Activated CD8-positive, alpha-beta memory T cell treated with anti-CD3 and anti-CD28 coated beads for 36 hours (primary cell): ENCODE measurements around the gene SUSD1. TPM values are rescaled to one million over a fixed set of nuclear protein-coding genes. Genes with fewer than 3 reads are reported as not detected.

Source experiments
- CTCF ChIA-PET: fragments of 350-600 bp; sonication (Branson Sonifier 250); formaldehyde crosslinking; loops from one replicate; lab custom pipeline; 2021; ENCODE audit warnings: antibody characterized with exemption; lab: Charles Lee
- POLR2A ChIA-PET: fragments of 350-600 bp; sonication (Branson Sonifier 250); formaldehyde crosslinking; loops from one replicate; lab custom pipeline; 2021; ENCODE audit warnings: antibody characterized with exemption; lab: Charles Lee
- total RNA-seq, 2 experiments: library from RNA; stranded (reverse); gene quantifications; one replicate each; pipeline ENCODE4 v1.2.3, GENCODE V29; 2021

The SUSD1 gene
- total RNA-seq, 2 experiments from 2014 or later = 5.1 to 5.2 TPM

GRCh38 chr9:112112519-112112918 lies 62.6 kb downstream of the SUSD1 start:
- ChIA-PET CTCF (interaction anchor here (1.1 kb wide), 3 partner anchors 14 to 255 kb away, joined by 3 to 6 read pairs (median 5); no protein-coding TSS in a partner anchor), POLR2A (no interaction called here)

DNA sequence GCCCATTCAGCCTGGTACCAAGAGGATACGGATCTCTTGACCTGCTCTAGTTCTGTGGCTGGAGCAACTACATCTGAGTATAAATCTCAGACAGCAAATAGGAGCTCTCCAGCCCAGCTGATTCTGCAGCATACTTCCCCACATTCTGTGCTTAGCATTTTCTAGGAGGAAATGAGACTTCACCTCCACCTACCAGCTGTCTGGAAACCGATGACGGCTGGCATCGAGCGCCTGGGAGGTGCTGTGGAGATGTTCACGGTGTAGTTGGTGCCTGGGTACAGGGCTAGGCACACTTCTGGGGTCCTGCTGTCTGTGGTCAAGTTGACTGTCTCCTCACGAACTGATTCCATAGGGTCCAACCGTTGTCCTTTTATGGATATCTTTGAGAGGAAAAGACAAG lies 63.6 kb downstream of the SUSD1 start:
- ChIA-PET POLR2A (no interaction called here), CTCF (no interaction called here)

DNA sequence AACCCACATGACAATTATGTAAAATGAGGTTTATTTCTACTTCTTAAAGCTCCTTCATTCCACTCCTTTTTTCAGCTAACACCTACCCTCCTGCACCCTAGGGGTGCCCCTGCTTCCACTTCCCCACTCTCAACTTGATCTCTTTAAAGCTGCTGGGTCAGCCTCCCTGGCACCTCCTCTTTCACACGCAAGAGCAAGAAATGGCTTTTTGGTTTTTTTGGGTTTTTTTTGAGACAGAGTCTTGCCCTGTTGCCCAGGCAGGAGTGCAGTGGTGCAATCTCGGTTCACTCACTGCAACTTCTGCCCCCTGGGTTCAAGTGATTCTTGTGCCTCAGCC lies 64.4 kb downstream of the SUSD1 start:
- CTCF ChIA-PET = interaction anchor here (0.5 to 0.9 kb wide), 3 partner anchors 232 to 720 kb away, joined by 3 read pairs; partner anchors contain the start of gene HSDL2
- POLR2A ChIA-PET = no interaction called here

DNA sequence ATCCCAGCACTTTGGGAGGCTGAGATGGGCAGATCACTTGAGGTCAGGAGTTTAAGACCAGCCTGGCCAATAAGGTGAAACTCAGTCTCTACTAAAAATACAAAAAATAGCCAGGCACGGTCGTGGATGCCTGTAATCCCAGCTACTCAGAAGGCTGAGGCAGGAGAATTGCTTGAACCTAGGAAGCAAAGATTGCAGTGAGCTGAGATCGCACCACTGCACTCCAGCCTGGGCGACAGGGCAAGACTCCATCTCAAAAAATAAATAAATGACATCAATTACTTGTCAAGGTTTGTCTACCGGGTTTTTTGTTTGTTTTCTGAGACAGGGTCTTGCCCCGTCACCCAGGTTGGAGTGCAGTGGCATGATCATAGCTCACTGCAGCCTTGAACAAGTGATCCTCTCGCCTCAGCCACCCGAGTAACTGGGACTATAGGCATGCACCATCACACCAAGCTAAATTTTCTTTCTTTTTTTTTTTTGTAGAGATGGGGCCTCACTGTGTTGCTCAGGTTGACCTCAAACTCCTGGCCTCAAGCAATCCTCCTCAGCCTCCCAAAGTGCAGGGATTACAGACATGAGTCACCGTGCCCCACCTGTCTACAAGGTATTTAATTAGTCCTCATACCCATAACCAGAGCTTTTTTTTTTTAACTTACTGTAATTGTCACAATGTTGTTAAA lies 64.9 kb downstream of the SUSD1 start:
- ChIA-PET POLR2A (no interaction called here), CTCF (interaction anchor here (0.6 to 0.9 kb wide), 2 partner anchors 269 to 721 kb away, joined by 3 read pairs; partner anchors contain the start of gene HSDL2)

GRCh38 chr9:112104901-112105300 lies 70.2 kb downstream of the SUSD1 start:
- ChIA-PET CTCF (no interaction called here), POLR2A (no interaction called here)

- CTCF ChIA-PET = no interaction called here
- POLR2A ChIA-PET = no interaction called here
Observed at GRCh38 chr9:112104401-112104800, 70.7 kb downstream of the SUSD1 start.

DNA sequence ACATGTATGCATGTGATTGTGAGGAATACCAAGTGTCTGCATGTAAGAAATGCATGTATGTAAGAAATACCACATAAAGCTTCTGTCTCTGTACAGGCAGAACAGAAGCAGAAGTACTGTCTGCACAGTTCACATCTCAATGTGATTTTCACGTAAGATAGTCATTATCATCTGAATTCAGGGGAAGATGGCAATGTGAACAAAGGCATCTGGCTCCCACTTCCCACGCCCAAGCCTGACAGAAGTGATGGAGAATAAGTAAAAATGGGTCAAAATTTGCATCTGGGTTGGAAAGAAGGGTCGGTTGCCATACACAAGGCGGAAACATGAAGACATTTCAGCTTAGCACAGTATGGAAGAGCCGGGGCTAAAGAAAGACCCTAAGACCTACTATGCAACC lies 71.7 kb downstream of the SUSD1 start:
- POLR2A ChIA-PET = no interaction called here
- CTCF ChIA-PET = no interaction called here

DNA sequence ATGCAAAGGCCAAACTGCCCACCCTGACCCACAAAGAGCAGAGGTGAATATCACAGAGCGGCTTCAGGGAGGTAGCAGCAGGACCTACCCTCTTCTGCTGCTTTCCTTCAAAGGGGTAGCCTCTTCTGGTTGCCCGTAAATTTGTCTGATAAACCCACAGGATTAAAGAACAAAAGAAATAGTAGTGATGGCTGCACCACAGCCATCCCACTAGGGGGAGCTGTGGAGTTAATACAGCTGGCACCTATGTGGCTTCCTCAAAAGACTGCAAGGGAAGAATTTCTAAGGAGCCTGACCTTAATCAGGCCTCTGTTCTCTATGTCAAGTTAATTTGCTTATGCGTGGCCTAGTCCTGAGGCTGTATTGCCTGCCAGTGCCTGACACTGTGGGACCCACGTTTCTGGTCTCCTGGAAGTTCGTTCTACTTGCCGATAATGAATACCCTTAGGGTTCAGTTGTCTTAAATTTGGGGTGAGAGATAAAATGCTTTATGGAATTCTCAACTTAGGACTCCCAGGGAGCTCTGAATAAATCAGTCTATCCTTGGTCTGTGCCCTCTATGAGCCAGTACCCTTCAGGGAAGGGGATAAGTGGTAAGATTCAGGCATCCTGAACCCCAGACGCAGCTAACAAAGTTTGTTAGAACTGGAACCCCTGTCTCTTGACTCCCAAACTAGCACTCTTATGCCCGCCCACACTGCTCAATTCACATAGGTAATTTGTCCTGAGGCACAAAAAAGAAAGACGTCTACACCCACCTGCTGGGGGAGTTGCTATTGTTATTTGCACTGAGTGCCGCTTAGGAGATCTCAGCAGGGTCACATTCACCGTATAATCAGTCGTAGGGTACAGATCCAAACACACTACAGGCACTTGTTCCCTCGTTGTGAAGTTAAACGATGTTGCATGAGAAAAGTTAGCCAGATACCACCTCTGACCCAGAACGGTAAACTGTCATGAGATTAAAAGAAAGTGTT lies 77.1 kb downstream of the SUSD1 start:
- POLR2A ChIA-PET = no interaction called here
- CTCF ChIA-PET = interaction anchor here (0.7 to 6.3 kb wide), 12 partner anchors 9 to 729 kb away, joined by 3 to 38 read pairs (median 4); partner anchors contain the start of gene PTBP3

GRCh38 chr9:112094948-112095681 lies 80.0 kb downstream of the SUSD1 start:
- CTCF ChIA-PET = interaction anchor here (0.6 to 6.3 kb wide), 3 partner anchors 21 to 319 kb away, joined by 3 to 38 read pairs (median 3); no protein-coding TSS in a partner anchor
- POLR2A ChIA-PET = no interaction called here

DNA sequence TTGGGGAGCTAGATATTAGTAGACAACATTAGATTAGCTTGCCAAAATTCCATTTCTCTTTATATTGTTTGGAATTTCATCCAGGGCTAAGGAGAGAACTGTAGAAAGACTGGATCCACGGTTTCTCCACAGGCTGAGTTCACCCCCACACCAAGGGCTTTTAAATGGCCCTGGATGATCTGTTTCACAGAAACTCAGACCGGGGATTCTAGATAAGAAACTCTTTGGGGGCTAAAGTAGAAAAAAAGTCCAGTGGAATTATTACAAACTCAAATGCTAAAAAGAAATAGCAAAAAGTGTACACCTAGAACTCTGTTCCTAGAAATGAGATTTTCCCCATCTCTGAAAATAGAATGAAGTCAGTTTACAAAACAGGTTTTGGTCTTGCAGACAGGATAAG lies 80.9 kb downstream of the SUSD1 start:
- POLR2A ChIA-PET = interaction anchor here (1.4 kb wide), 1 partner anchor 239 kb away, joined by 3 read pairs; the partner anchor contains the start of gene PTBP3
- CTCF ChIA-PET = interaction anchor here (0.6 to 6.3 kb wide), 3 partner anchors 267 to 725 kb away, joined by 3 to 38 read pairs (median 3); no protein-coding TSS in a partner anchor

DNA sequence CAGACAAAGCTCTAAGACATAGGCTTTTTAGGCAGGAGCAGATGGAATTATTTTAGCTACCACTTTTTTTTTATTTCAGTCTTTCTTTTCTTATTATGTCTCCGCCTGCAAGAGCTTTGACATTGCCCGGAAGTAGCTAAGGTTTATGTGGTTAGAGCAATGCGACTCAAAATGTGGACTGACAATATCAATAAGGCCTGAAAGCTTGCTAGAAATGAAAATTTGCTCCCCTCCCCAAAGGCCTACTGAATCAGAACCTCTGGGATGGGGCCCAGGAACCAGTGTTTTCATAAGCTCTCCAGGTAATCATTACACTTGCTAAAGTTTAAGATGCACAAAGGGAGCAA lies 81.3 kb downstream of the SUSD1 start:
- POLR2A ChIA-PET = interaction anchor here (1.4 kb wide), 1 partner anchor 239 kb away, joined by 3 read pairs; the partner anchor contains the start of gene PTBP3
- CTCF ChIA-PET = interaction anchor here (0.6 to 6.3 kb wide), 4 partner anchors 12 to 726 kb away, joined by 3 to 38 read pairs (median 3); no protein-coding TSS in a partner anchor

DNA sequence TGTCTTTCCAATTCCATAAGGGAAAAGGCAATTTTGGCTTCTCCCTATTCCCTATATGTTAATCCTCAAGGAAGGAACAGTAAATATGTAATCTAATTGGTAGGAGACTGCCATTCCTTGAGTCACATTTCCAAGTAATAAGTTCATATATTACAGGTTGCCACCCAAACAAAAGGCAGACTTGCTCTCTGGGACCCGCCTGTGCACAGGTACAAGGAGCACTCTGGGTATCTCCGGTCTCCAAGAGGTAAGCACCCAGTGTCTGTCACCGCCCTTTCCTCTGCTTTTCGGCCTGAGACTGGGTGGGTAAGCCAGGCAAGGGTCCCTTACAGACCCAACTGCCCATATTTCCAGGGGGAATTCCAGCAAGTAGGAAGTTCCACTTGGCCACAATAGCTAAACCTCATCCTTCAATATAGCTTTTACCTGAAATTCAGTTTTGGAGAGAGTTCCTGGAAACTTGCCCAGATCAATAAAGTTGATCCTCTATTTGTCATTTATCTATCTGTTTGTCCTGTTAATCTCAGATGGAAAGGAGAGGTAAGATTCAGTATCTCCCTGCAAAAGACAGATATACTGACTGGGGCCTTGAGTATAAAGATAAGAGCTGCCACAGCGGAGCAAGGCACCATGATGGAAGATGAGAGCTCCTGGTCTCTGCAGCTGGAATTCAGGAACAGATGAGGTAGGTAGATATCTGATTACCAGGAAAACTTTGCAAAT lies 81.8 kb downstream of the SUSD1 start:
- ChIA-PET POLR2A (interaction anchor here (1.4 kb wide), 1 partner anchor 240 kb away, joined by 3 read pairs; the partner anchor contains the start of gene PTBP3), CTCF (interaction anchor here (0.9 to 6.3 kb wide), 2 partner anchors 13 to 268 kb away, joined by 3 to 38 read pairs; no protein-coding TSS in a partner anchor)

DNA sequence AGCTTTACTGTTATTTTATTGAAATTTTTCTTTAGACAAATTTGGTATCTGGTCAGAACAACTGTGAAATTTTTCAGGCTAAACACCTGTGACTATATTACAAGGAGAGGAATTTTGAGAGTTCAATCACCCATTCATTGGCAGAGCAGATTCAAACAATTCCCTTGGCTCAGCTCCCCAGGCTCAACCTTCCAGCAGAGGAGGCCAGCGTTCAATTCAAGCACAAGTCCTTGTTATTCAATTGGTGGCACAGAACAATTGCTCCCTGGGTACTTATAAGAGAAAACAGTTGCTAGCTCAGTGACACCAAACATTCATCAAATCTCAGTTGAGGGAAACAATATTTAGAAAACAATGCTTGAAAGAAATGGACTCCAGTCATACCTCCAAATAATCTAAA lies 83.3 kb downstream of the SUSD1 start:
- POLR2A ChIA-PET = no interaction called here

DNA sequence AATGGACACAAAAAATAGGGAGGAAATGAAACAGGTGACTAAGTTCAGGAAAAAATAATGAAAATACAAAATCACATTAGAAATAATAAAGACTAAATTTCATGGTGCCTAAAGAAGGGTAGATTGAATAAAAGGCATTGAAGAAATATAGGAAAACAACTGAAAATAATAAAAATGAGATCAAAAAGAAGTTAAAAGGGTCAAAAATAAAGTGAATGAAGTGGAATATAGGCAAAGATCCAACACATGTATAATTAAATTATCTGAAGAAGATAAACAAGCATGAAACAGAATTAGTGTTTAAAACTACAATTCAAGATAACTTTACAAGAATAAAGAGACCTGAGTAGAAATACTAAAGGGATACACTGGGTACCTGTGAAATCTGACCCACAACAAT lies 87.6 kb downstream of the SUSD1 start:
- CTCF ChIA-PET = interaction anchor here (1.0 to 1.4 kb wide), 2 partner anchors 260 to 274 kb away, joined by 4 read pairs; no protein-coding TSS in a partner anchor
- POLR2A ChIA-PET = no interaction called here

More for the DNA sequence above, 83.3 kb downstream of the SUSD1 start:
- CTCF ChIA-PET = no interaction called here

GRCh38 chr9:112086627-112087026 lies 88.5 kb downstream of the SUSD1 start:
- POLR2A ChIA-PET = no interaction called here
- CTCF ChIA-PET = interaction anchor here (0.7 to 1.4 kb wide), 5 partner anchors 12 to 320 kb away, joined by 3 to 4 read pairs (median 4); no protein-coding TSS in a partner anchor

DNA sequence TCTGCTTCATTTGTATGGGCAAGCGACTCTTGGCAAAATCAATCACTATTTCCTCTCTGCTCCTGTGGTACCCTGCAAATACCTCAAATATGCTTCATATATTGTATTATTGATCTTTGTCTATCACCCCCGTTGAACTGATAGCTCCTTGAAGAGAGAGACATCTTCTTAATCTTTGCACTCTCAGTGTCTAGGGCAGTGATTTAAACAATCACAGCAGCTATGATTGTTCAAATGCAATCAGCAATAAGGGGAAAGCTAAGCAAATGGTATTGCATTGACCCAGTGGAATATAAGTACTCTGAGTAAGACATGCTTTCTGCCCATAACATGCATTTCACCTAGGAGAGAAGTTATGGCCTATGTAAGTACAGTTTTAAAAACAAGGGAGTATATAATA lies 90.2 kb downstream of the SUSD1 start:
- ChIA-PET CTCF (interaction anchor here (2.5 kb wide), 1 partner anchor 10 kb away, joined by 8 read pairs; no protein-coding TSS in a partner anchor), POLR2A (no interaction called here)

GRCh38 chr9:112084334-112084733 lies 90.8 kb downstream of the SUSD1 start:
- ChIA-PET CTCF (interaction anchor here (2.5 kb wide), 1 partner anchor 9 kb away, joined by 8 read pairs; no protein-coding TSS in a partner anchor), POLR2A (no interaction called here)
